Ascending aorta (tissue), 2 donors: ENCODE measurements around the gene STAG3. TPM values are rescaled to one million over a fixed set of nuclear protein-coding genes. Genes with fewer than 3 reads are reported as not detected.

Experiments
- DNase-seq, 2 donors: peaks; one replicate each; pipeline ENCODE4 v3.0.0-alpha.2; 2019; ENCODE audit warnings: low spot score in 2 of 2
- H3K27ac ChIP-seq, 2 donors: fragments of 200-600 bp; sonication (generic); one replicate each; pipeline ENCODE4 v1.5.1; 2016 to 2017; ENCODE audit warnings: mild to moderate bottlenecking in 1 of 2
- H3K27me3 ChIP-seq: fragments of 200-600 bp; sonication (generic); one replicate; pipeline ENCODE4 v1.5.1; 2017
- H3K36me3 ChIP-seq, 2 donors: fragments of 200-600 bp; sonication (generic); one replicate each; pipeline ENCODE4 v1.5.1; 2016
- H3K4me1 ChIP-seq, 2 donors: fragments of 200-600 bp; sonication (generic); one replicate each; pipeline ENCODE4 v1.5.1; 2016 to 2017; ENCODE audit warnings: mild to moderate bottlenecking in 1 of 2
- H3K4me3 ChIP-seq, 2 donors: fragments of 200-600 bp; sonication (generic); one replicate each; pipeline ENCODE4 v1.5.1; 2016 to 2017; ENCODE audit warnings: mild to moderate bottlenecking in 1 of 2
- H3K9me3 ChIP-seq, 2 donors: fragments of 200-600 bp; sonication (generic); one replicate each; pipeline ENCODE4 v1.5.1; 2016
- intact Hi-C: fragments of 100-400 bp; cut with DNase I; formaldehyde crosslinking; loops from one replicate; pipeline ENCODE4 v1.15.1; 2023
- total RNA-seq: library from RNA; depleted of rRNA; stranded (reverse); fragments of >200 nt; gene quantifications from one replicate; pipeline ENCODE4 v1.1.0, GENCODE V29; 2016
- TF ChIP-seq, protein P1 (sequence below), 3 experiments: fragments of 200-600 bp in 2 of 3; fragments of 450-650 bp in 1 of 3; sonication (generic) in 2 of 3; IDR thresholded peaks; one replicate each; pipeline ENCODE4 v1.5.1; 2016 to 2019; ENCODE audit warnings: antibody characterized with exemption in 3 of 3, mild to moderate bottlenecking in 1 of 3, moderate library complexity in 1 of 3

STAG3 gene
- total RNA-seq, 1 donor from 2014 or later = not detected

DNA sequence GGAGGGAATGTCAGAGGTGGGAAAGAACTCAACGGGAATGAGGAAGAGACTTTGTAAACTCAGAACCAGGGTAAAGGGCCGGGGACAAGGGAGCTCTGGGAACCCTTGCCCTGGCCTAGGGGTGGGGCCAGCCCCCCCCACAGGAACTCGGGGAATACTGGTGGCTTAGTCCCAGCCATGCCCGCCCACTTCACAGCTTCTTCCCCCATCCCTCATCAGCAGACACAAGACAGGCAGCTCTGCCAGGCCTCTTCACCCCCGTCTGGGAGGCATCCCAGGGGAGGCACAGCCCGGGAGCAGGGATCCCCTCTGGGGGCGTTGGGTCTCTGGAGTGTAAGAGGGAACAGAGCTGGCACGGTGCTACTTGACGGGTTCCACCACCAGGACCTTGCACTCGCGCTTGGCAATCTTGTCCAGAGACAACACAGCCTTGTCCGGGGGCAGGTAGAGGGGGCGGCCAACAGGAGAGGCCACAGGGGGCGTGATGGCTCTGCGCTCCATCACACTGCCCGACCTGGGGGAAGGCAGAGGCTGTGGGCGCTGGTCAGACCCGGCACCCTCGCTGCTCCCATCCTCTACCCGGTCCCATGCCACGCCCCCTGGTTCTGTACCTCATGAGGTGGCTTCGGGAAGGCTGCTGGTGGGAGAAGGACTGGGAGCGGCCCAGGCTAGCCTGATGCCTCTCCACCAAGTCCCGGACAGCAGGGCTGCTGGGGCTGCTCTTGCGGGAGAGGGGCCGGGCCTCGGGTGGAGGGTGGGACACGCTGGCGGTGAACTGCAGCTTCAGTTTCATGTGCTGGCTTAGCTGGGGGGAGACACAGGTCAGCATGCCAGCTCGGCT lies 22.8 kb upstream of the STAG3 start:
- intact Hi-C loops = loop anchor here (10.0 kb wide), 1 partner anchor 540 kb away; the partner anchor contains the start of gene GIGYF1
- no peaks in the 10 kb centered on the region for H3K9me3 ChIP-seq
- no peaks in the 10 kb centered on the region for H3K27me3 ChIP-seq
- no peak overlapping the region for H3K4me3 ChIP-seq
- H3K27ac ChIP-seq = peak overlapping the region in 1 of 2 donors; percentile 29
- DNase-seq = no peak
- H3K4me1 ChIP-seq = peaks cover 0 to 14% of the 10 kb centered on the region in 2 donors
- peaks cover 27 to 37% of the 10 kb centered on the region in 2 donors for H3K36me3 ChIP-seq
- TF ChIP-seq, protein P1, sequence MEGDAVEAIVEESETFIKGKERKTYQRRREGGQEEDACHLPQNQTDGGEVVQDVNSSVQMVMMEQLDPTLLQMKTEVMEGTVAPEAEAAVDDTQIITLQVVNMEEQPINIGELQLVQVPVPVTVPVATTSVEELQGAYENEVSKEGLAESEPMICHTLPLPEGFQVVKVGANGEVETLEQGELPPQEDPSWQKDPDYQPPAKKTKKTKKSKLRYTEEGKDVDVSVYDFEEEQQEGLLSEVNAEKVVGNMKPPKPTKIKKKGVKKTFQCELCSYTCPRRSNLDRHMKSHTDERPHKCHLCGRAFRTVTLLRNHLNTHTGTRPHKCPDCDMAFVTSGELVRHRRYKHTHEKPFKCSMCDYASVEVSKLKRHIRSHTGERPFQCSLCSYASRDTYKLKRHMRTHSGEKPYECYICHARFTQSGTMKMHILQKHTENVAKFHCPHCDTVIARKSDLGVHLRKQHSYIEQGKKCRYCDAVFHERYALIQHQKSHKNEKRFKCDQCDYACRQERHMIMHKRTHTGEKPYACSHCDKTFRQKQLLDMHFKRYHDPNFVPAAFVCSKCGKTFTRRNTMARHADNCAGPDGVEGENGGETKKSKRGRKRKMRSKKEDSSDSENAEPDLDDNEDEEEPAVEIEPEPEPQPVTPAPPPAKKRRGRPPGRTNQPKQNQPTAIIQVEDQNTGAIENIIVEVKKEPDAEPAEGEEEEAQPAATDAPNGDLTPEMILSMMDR (IDR thresholded peaks at IDR 0.05) = no peak

DNA sequence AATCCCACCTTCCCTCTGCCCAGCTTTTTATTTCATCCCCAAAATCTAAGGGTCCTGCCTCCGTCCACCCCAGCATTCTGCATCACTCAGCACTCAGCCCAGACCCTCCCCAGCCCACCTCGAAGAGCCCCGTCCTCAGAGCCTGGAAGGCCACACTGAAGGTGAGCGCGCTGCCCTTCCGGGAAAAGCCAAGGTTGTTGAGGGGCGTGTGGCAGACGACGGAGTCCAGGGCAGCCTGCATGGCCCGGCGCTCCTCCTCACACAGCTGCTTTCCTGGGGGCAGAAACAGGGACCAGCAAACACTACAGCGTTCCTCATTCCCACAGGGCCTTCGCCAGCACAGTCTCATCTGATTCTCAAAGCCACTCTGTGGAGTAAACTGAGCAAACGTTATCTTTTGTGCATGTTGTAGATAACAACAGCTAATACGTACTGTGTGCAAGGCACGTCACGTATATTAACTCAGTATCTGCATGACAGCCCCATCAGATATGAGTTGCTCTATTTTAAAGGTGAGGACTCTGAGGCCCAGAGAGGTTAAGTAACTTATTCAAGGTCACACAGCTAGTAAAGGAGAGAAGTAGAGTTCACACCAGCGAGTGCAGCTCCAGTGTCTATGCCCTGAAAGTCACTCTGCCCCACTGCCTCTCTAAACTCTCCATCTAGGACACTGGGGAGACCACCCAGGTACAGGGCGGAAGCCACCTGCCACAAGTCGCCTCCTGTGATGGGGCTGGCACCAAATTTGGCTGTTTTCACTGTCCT lies 22.0 kb upstream of the STAG3 start:
- H3K36me3 ChIP-seq = peaks cover 27 to 37% of the 10 kb centered on the region in 2 donors
- DNase-seq = no peak
- intact Hi-C loops = loop anchor here (10.0 kb wide), 1 partner anchor 539 kb away; the partner anchor contains the start of gene GIGYF1
- peaks cover 0 to 13% of the 10 kb centered on the region in 2 donors for H3K4me1 ChIP-seq
- H3K4me3 ChIP-seq = no peak overlapping the region
- TF ChIP-seq, protein P1 (IDR thresholded peaks at IDR 0.05) = no peak
- no peaks in the 10 kb centered on the region for H3K27me3 ChIP-seq
- H3K27ac ChIP-seq = no peak overlapping the region
- H3K9me3 ChIP-seq = no peaks in the 10 kb centered on the region

DNA sequence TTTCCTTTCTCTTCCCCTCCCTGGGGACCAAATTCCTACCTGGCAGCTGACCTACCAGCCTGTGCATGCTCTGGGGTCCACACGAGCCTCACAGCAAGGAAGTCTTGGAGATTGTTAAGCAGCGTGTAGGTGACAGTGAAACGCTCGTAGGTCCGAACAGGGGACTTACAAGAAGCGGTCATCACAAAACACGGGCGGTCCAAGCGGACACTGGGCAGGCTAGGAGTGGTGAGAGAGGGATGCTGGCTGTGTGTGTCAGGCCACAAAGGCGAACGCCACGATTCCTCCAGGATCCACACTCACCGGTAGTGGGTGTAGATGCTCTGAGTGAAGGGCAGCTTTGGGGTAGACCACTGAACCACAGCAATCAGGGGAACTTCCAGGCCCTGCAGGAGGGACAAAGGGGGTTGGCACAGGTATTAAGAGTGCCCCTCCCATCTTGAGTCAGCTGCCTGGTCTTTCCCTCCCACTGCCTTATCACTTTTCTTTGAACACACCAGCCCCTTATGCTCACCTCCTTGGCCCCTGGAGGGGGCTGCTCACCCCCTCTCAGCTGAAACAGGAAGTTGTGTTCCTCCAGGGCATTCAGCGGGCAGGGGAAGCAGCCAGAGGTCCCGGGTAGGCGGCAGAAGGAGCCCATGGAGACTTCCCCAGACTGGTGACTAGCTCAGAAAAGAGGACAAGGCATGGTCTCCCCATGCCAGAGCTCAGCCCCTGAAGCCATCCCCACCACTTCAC lies 21.2 kb upstream of the STAG3 start:
- TF ChIP-seq, protein P1 (IDR thresholded peaks at IDR 0.05) = no peak
- intact Hi-C loops = loop anchor here (10.0 kb wide), 1 partner anchor 538 kb away; the partner anchor contains the start of gene GIGYF1
- no peak for DNase-seq
- H3K9me3 ChIP-seq = no peaks in the 10 kb centered on the region
- H3K4me1 ChIP-seq = peaks cover 0 to 13% of the 10 kb centered on the region in 2 donors
- peaks cover 27 to 37% of the 10 kb centered on the region in 2 donors for H3K36me3 ChIP-seq
- H3K27ac ChIP-seq = peak overlapping the region; percentile 79 to 83
- H3K27me3 ChIP-seq = no peaks in the 10 kb centered on the region
- no peak overlapping the region for H3K4me3 ChIP-seq

DNA sequence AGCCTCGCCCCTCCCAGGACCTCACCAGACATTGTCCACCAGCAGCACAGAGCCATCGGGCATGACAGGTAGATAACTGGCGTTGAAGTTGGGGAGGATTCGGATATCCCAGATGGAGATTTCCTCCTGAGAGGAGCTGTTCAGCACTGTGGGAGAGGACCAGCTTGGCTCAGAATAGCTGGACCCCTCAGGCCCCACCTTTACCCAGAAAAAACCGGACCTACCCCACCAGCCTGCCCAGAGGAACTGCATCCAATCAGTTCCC lies 20.7 kb upstream of the STAG3 start:
- no peak for DNase-seq
- Histone ChIP-seq H3K4me1 (peaks cover 0 to 13% of the 10 kb centered on the region in 2 donors), H3K4me3 (no peak overlapping the region), H3K27ac (peak overlapping the region; percentile 79 to 83), H3K27me3 (no peaks in the 10 kb centered on the region), H3K9me3 (no peaks in the 10 kb centered on the region), H3K36me3 (peaks cover 27 to 37% of the 10 kb centered on the region in 2 donors)
- TF ChIP-seq, protein P1 (IDR thresholded peaks at IDR 0.05) = no peak
- intact Hi-C loops = loop anchor here (10.0 kb wide), 1 partner anchor 538 kb away; the partner anchor contains the start of gene GIGYF1
